Colonic mucosa (tissue), 4 donors: ENCODE data around the gene FAM13A. TPM values are rescaled to one million over a fixed set of nuclear protein-coding genes. Genes with fewer than 3 reads are reported as not detected.

ENCODE experiments used
- DNase-seq: peaks from one replicate; pipeline ENCODE4 v3.0.0-alpha.2; 2020
- H3K27ac ChIP-seq: fragments of 200-600 bp; one replicate; pipeline ENCODE4 v1.8.0; 2021
- H3K27me3 ChIP-seq: fragments of 200-600 bp; one replicate; pipeline ENCODE4 v1.8.0; 2021
- H3K36me3 ChIP-seq: fragments of 200-600 bp; one replicate; pipeline ENCODE4 v1.8.0; 2021
- H3K4me1 ChIP-seq: fragments of 200-600 bp; one replicate; pipeline ENCODE4 v1.8.0; 2021; ENCODE audit warnings: mild to moderate bottlenecking
- H3K4me3 ChIP-seq: fragments of 200-600 bp; one replicate; pipeline ENCODE4 v1.8.0; 2021
- H3K9ac ChIP-seq, 2 donors: one replicate each; pipeline ENCODE4 v1.7.0; 2013; ENCODE audit warnings: control low read depth in 2 of 2, low read depth in 2 of 2, low read length in 2 of 2
- H3K9me3 ChIP-seq: fragments of 200-600 bp; one replicate; pipeline ENCODE4 v1.8.0; 2021
- intact Hi-C: fragments of 100-400 bp; cut with DNase I; formaldehyde crosslinking; loops from one replicate; pipeline ENCODE4 v1.14.1; 2022
- total RNA-seq, 2 donors: library from RNA; stranded (reverse); fragmentation: NEBNext Ultra II Directional in 1 of 2; extraction: Animal tissue kit (Norgen Biotek cat#: 25700) in 1 of 2; gene quantifications; one replicate each; pipeline ENCODE4 v1.2.1, GENCODE V29; 2021
- TF ChIP-seq, protein P1 (sequence below): fragments of 200-600 bp; IDR thresholded peaks from one replicate; pipeline ENCODE4 v1.8.0; 2022; ENCODE audit warnings: antibody characterized with exemption, mild to moderate bottlenecking
- donor health status: healthy.
- donor health status: DM: no; HTN: no; CAD: no.
- donor health status: DM: no; HTN: no; CAD: no.

Gene FAM13A
- total RNA-seq, 2 donors from 2014 or later = 34.0 to 248 TPM

DNA sequence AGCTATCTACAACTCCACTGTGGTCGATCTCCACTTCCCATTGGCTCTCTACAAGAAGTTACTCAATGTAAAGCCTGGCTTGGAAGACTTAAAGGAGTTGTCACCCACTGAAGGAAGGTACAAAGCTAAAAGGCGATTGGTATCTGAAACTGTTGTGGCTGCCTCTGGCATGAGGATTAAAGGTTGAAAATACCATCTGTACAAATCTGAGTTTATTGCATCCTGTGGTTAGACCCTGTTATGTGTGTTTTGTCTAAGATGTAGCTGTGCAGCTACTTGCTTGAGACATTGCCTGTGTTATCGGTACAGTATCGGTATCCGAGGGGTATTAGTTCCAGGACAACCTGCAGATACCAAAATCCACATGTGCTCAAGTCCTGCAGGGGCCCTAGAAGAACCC lies 375.8 kb downstream of the FAM13A start:
- TF ChIP-seq, protein P1, sequence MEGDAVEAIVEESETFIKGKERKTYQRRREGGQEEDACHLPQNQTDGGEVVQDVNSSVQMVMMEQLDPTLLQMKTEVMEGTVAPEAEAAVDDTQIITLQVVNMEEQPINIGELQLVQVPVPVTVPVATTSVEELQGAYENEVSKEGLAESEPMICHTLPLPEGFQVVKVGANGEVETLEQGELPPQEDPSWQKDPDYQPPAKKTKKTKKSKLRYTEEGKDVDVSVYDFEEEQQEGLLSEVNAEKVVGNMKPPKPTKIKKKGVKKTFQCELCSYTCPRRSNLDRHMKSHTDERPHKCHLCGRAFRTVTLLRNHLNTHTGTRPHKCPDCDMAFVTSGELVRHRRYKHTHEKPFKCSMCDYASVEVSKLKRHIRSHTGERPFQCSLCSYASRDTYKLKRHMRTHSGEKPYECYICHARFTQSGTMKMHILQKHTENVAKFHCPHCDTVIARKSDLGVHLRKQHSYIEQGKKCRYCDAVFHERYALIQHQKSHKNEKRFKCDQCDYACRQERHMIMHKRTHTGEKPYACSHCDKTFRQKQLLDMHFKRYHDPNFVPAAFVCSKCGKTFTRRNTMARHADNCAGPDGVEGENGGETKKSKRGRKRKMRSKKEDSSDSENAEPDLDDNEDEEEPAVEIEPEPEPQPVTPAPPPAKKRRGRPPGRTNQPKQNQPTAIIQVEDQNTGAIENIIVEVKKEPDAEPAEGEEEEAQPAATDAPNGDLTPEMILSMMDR = no peak
- Histone ChIP-seq H3K27ac (no peak overlapping the region), H3K4me3 (no peak overlapping the region), H3K4me1 (no peaks in the 10 kb centered on the region), H3K36me3 (no peaks in the 10 kb centered on the region), H3K9me3 (no peaks in the 10 kb centered on the region), H3K27me3 (no peaks in the 10 kb centered on the region), H3K9ac (no peak overlapping the region)
- intact Hi-C loops = no loop called here
- DNase-seq = no peak

Other genes starting within 250 kb of the FAM13A start
- 1 to 10 TPM; 3.6 to 5.7 TPM for gene TIGD2, start 54.3 kb upstream of the FAM13A start, total RNA-seq